22Rv1 (cell line): Measurements from ENCODE around the gene CMIP.

Source experiments
- CTCF ChIP-seq: fragments of 450-650 bp; IDR thresholded peaks from 2 replicates; pipeline ENCODE4 v1.5.1; 2017; ENCODE audit warnings: mild to moderate bottlenecking
- ZFX ChIP-seq: fragments of 450-650 bp; IDR thresholded peaks from 2 replicates; pipeline ENCODE4 v1.6.1; 2017; ENCODE audit warnings: antibody characterized with exemption, borderline replicate concordance

- no peak for TF ChIP-seq CTCF
- TF ChIP-seq ZFX, result no peak
Observed at GRCh38 chr16:81514041-81514559, 69.5 kb downstream of the CMIP start.
